Mucosa of descending colon (tissue), 3 donors: ENCODE data around the gene NFIA. TPM values are rescaled to one million over a fixed set of nuclear protein-coding genes. Genes with fewer than 3 reads are reported as not detected.

Experiments
- ATAC-seq: fragments of 200-7000 bp; cut with Tn5 transposase; one replicate; pipeline ENCODE4 v1.9.1; 2020; ENCODE audit warnings: mild to moderate bottlenecking, moderate library complexity
- DNase-seq, 3 donors: peaks; one replicate each; pipeline ENCODE4 v3.0.0-alpha.2; 2020
- H3K36me3 ChIP-seq: fragments of 200-600 bp; one replicate; pipeline ENCODE4 v1.8.0; 2021; ENCODE audit warnings: low read depth, mild to moderate bottlenecking
- H3K4me1 ChIP-seq: fragments of 200-600 bp; one replicate; pipeline ENCODE4 v1.8.0; 2021; ENCODE audit warnings: low read depth, mild to moderate bottlenecking
- H3K4me3 ChIP-seq: fragments of 200-600 bp; one replicate; pipeline ENCODE4 v1.8.0; 2021; ENCODE audit warnings: mild to moderate bottlenecking
- H3K9me3 ChIP-seq: fragments of 200-600 bp; one replicate; pipeline ENCODE4 v1.8.0; 2021; ENCODE audit warnings: mild to moderate bottlenecking
- intact Hi-C, 2 donors: fragments of 100-400 bp; cut with DNase I in 1 of 2; cut with micrococcal nuclease in 1 of 2; formaldehyde crosslinking; loops; one replicate each; pipeline versions ENCODE4 v1.11.0 to v1.11.1; 2022; cut with DNase I, micrococcal nuclease
- total RNA-seq, 3 donors: library from RNA; stranded (reverse); fragmentation: NEBNext Ultra II Directional in 2 of 3; extraction: Animal tissue kit (Norgen Biotek cat#: 25700) in 2 of 3; gene quantifications; one replicate each; pipeline versions ENCODE4 v1.2.1 to v1.2.4, GENCODE V29; 2021 to 2023
- TF ChIP-seq, protein P1 (sequence below): fragments of 200-600 bp; IDR thresholded peaks from one replicate; pipeline ENCODE4 v1.8.0; 2022; ENCODE audit warnings: antibody characterized with exemption, mild to moderate bottlenecking
- donor health status: DM: no; HTN: no; CAD: no; lungs with moderate emphysema.
- donor health status: DM: no; HTN: no; CAD: no.
- donor health status: DM: no; HTN: yes; CAD: no.

NFIA gene
- total RNA-seq, 3 donors from 2014 or later: 46.4 to 145 (median 51.1) TPM

DNA sequence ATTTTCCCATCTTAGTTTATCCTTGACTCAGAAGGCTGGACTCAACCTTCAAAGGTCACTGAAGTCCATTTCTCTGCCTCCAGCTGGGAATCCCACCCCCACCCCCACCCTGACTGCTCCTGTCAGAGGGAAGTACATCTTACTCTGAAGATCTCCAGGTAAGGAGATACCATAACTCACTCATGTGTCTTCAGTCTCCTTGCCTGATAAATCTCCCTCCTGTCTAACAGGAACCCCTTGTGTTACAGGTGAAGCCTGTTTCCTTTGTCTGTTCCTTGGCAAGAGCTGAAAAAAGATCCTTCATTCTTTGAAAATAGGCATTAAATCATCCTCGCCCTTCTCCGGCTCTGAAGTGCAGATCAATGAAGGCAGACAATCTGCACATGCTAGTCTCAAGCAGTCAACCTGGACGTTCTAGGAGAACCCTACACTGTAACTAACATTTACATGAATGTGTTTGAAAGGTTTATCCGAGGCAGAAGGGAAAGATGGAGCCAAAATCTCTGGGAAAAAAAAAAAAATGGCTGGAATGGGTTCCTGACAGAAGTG lies 392.0 kb downstream of the NFIA start:
- TF ChIP-seq, protein P1, sequence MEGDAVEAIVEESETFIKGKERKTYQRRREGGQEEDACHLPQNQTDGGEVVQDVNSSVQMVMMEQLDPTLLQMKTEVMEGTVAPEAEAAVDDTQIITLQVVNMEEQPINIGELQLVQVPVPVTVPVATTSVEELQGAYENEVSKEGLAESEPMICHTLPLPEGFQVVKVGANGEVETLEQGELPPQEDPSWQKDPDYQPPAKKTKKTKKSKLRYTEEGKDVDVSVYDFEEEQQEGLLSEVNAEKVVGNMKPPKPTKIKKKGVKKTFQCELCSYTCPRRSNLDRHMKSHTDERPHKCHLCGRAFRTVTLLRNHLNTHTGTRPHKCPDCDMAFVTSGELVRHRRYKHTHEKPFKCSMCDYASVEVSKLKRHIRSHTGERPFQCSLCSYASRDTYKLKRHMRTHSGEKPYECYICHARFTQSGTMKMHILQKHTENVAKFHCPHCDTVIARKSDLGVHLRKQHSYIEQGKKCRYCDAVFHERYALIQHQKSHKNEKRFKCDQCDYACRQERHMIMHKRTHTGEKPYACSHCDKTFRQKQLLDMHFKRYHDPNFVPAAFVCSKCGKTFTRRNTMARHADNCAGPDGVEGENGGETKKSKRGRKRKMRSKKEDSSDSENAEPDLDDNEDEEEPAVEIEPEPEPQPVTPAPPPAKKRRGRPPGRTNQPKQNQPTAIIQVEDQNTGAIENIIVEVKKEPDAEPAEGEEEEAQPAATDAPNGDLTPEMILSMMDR: no peak
- ATAC-seq (no peak), DNase-seq (no peak)
- Histone ChIP-seq H3K4me3 (no peak overlapping the region), H3K36me3 (no peaks in the 10 kb centered on the region), H3K4me1 (no peaks in the 10 kb centered on the region), H3K9me3 (no peaks in the 10 kb centered on the region)
- intact Hi-C loops: no loop called here

DNA sequence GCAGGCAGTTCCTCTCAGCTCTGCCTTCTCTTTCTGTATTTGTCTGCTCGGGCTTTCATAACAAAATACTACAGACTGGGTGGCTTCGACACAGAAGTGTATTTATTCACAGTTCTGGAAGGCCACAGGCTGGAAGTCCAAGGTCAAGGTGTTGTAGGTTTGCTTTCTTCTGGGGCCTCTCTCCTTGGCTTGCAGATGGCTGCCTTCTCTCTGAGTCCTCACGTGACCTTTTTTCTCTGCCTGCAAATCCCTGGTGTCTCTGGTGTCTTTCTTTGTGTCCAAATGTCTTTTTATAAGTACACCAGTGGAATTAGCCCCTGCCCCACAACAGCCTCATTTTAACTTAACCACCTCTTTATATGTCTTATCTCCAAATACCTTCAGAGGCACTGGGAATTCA lies 392.6 kb downstream of the NFIA start:
- no peak overlapping the region for H3K4me3 ChIP-seq
- H3K9me3 ChIP-seq: no peaks in the 10 kb centered on the region
- ATAC-seq: no peak
- no peak for DNase-seq
- no peaks in the 10 kb centered on the region for H3K36me3 ChIP-seq
- TF ChIP-seq, protein P1: no peak
- intact Hi-C loops: no loop called here
- no peaks in the 10 kb centered on the region for H3K4me1 ChIP-seq

- Histone ChIP-seq H3K36me3 (no peaks in the 10 kb centered on the region), H3K4me3 (no peak overlapping the region), H3K4me1 (no peaks in the 10 kb centered on the region), H3K9me3 (no peaks in the 10 kb centered on the region)
- DNase-seq: no peak
- TF ChIP-seq, protein P1: no peak
- intact Hi-C loops: no loop called here
- no peak for ATAC-seq
These were observed 394.9 kb downstream of the NFIA start for GRCh38 chr1:61477301-61477700.

DNA sequence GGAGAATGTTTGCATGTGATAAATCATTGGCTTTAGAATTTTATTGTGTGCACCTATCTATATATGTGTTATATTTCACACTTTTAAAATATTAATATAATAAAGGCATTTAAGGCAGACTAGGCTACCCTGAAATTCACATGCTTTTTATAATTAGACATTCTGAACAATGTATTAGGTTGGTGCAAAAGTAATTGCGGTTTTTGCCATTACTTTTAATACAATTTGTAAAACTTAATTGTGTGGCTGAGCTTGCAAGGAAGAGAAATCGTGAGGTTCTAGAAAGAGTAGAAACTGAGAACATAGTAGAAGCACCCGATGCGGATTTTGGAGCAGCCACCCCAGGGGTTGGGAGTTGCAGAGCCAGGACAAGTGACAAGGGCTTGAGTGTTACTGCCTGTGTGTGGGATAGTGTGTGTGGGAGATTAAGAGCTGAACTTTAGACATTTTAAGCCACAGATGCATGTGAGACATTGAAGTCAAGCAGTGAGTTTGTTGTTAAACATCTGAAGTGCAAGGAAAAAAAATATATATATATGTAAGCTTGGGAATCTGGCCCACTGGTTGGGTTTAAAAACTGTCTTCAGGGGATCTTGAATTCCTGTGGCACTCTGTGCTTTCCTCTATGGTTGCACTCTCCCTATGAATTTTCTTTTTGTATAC lies 398.0 kb downstream of the NFIA start:
- Histone ChIP-seq H3K36me3 (no peaks in the 10 kb centered on the region), H3K9me3 (no peaks in the 10 kb centered on the region), H3K4me1 (no peaks in the 10 kb centered on the region), H3K4me3 (no peak overlapping the region)
- intact Hi-C loops: no loop called here
- TF ChIP-seq, protein P1: no peak
- DNase-seq (no peak), ATAC-seq (no peak)

- no peaks in the 10 kb centered on the region for H3K36me3 ChIP-seq
- H3K4me1 ChIP-seq: no peaks in the 10 kb centered on the region
- intact Hi-C loops: no loop called here
- ATAC-seq (no peak), DNase-seq (no peak)
- H3K9me3 ChIP-seq: no peaks in the 10 kb centered on the region
- no peak overlapping the region for H3K4me3 ChIP-seq
- TF ChIP-seq, protein P1: no peak
These were observed 399.0 kb downstream of the NFIA start for GRCh38 chr1:61481315-61481715.
